Measurements from ENCODE around the gene SRXN1. TPM values are rescaled to one million over a fixed set of nuclear protein-coding genes. Genes with fewer than 3 reads are reported as not detected.

SRXN1 gene
- total RNA-seq, 4 donors from 2014 or later, result 87.9 to 170 (median 128) TPM

DNA sequence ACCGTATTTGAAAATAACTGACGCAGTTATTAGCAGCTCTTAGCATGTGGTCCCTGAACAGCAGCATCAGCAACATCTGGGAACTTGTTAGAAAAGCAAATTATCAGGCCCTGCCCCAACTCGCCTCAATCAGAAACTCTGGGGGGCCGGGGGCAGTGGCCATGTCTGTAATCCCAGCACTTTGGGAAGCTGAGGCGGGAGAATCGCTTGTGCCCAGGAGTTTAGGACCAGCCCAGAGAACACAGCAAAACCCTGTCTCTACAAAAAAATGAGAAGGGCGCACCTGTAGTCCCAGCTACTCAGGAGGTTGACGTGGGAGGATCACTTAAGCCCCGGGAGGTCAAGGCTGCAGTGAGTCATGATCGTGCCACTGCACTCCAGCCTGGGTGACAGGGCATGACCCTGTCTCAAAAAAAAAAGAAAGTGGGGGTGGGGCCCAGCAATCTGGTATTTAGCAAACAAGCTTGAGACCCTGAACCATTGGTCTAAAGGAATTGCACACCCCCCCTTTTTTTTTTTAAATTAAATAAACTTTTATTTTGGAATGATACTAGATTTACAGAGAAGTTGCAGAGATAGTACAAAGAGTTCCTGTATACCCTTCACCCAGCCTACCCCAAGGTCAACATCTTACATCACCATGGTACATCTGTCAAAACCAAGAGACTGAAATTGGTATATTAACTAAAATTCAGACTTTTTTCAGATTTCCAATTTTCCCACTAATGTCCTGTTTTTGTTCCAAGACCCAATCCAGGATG lies 6.7 kb downstream of the SRXN1 start:
- Histone ChIP-seq H3K4me1 (peaks cover 0 to 16% of the 10 kb centered on the region in 2 donors), H3K36me3 (peaks cover 0 to 42% of the 10 kb centered on the region in 2 donors), H3K27ac (peak overlapping the region in 3 of 4 donors; percentile 49 to 66 (median 66)), H3K9me3 (no peaks in the 10 kb centered on the region), H3K27me3 (peaks cover 0 to 10% (median 2%) of the 10 kb centered on the region in 3 donors), H3K4me3 (no peak overlapping the region)
- intact Hi-C loops (cut with DNase I; ENCODE audit: low total_unique reads) (no loop called here), in situ Hi-C loops (cut with MboI; ENCODE audit: low sequenced_read_pairs in 4 of 4) (loop anchor here in 3 of 4 donors (10.0 kb wide), 2 partner anchors 81 to 291 kb away; no protein-coding TSS in a partner anchor)
- no peak for ATAC-seq
- DNase-seq, result no peak
- TF ChIP-seq, protein P1, sequence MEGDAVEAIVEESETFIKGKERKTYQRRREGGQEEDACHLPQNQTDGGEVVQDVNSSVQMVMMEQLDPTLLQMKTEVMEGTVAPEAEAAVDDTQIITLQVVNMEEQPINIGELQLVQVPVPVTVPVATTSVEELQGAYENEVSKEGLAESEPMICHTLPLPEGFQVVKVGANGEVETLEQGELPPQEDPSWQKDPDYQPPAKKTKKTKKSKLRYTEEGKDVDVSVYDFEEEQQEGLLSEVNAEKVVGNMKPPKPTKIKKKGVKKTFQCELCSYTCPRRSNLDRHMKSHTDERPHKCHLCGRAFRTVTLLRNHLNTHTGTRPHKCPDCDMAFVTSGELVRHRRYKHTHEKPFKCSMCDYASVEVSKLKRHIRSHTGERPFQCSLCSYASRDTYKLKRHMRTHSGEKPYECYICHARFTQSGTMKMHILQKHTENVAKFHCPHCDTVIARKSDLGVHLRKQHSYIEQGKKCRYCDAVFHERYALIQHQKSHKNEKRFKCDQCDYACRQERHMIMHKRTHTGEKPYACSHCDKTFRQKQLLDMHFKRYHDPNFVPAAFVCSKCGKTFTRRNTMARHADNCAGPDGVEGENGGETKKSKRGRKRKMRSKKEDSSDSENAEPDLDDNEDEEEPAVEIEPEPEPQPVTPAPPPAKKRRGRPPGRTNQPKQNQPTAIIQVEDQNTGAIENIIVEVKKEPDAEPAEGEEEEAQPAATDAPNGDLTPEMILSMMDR (IDR thresholded peaks at IDR 0.05 in 4 of 5, conservative IDR thresholded peaks at IDR 0.05 in 1 of 5), result no peak
- TF ChIP-seq POLR2A (IDR thresholded peaks at IDR 0.05), result no peak

- in situ Hi-C loops (cut with MboI; ENCODE audit: low sequenced_read_pairs in 4 of 4) (loop anchor here in 3 of 4 donors (10.0 kb wide), 2 partner anchors 81 to 291 kb away; no protein-coding TSS in a partner anchor), intact Hi-C loops (cut with DNase I; ENCODE audit: low total_unique reads) (loop anchor here (1.0 to 2.0 kb wide), 2 partner anchors 84 to 291 kb away; no protein-coding TSS in a partner anchor)
- Histone ChIP-seq H3K9me3 (no peaks in the 10 kb centered on the region), H3K27ac (peak overlapping the region; percentile 32 to 66 (median 58)), H3K27me3 (peaks cover 0 to 14% (median 2%) of the 10 kb centered on the region in 3 donors), H3K4me1 (peaks cover 0 to 9% of the 10 kb centered on the region in 2 donors), H3K36me3 (peaks cover 0 to 34% of the 10 kb centered on the region in 2 donors), H3K4me3 (no peak overlapping the region)
- TF ChIP-seq, protein P1 (IDR thresholded peaks at IDR 0.05 in 4 of 5, conservative IDR thresholded peaks at IDR 0.05 in 1 of 5), result peak; percentile 71 to 94 (median 89)
- no peak for TF ChIP-seq POLR2A (IDR thresholded peaks at IDR 0.05)
- DNase-seq (peak in 1 of 2 donors; percentile 48), ATAC-seq (peak; percentile 54 to 77)
Measured at GRCh38 chr20:645318-646106, 7.5 kb downstream of the SRXN1 start.

GRCh38 chr20:644692-645317 lies 8.2 kb downstream of the SRXN1 start:
- no peak for ATAC-seq
- no peaks in the 10 kb centered on the region for H3K9me3 ChIP-seq
- peaks cover 0 to 9% of the 10 kb centered on the region in 2 donors for H3K4me1 ChIP-seq
- H3K4me3 ChIP-seq, result no peak overlapping the region
- in situ Hi-C loops (cut with MboI; ENCODE audit: low sequenced_read_pairs in 4 of 4) (loop anchor here in 3 of 4 donors (5.0 to 10.0 kb wide), 3 partner anchors 80 to 290 kb away; no protein-coding TSS in a partner anchor), intact Hi-C loops (cut with DNase I; ENCODE audit: low total_unique reads) (loop anchor here (1.0 to 2.0 kb wide), 2 partner anchors 84 to 290 kb away; no protein-coding TSS in a partner anchor)
- DNase-seq, result no peak
- H3K27me3 ChIP-seq, result peaks cover 0 to 14% (median 2%) of the 10 kb centered on the region in 3 donors
- peak overlapping the region; percentile 32 to 49 (median 46) for H3K27ac ChIP-seq
- TF ChIP-seq, protein P1 (IDR thresholded peaks at IDR 0.05 in 4 of 5, conservative IDR thresholded peaks at IDR 0.05 in 1 of 5), result no peak
- TF ChIP-seq POLR2A (IDR thresholded peaks at IDR 0.05), result no peak
- H3K36me3 ChIP-seq, result peaks cover 0 to 27% of the 10 kb centered on the region in 2 donors
